ENCODE data around the gene FMN1. TPM values are rescaled to one million over a fixed set of nuclear protein-coding genes. Genes with fewer than 3 reads are reported as not detected.

FMN1 gene
- polyA plus RNA-seq, 3 donors, result 0.28 to 3.7 (median 0.34) TPM

- H3K27me3 ChIP-seq (ENCODE audit: control insufficient read depth in 2 of 2, insufficient read depth in 2 of 2, low read length in 2 of 2), result no peaks in the 10 kb centered on the region
- no peak for TF ChIP-seq CTCF (IDR thresholded peaks at IDR 0.05)
- H3K27ac ChIP-seq (ENCODE audit: low read depth in 1 of 2, low read length in 2 of 2), result no peak overlapping the region
- H3K4me2 ChIP-seq (replicated peaks; ENCODE audit: extremely low read depth, low read length, poor library complexity, severe bottlenecking), result no peak overlapping the region
- Mint-ChIP-seq H3K4me3 (no peak overlapping the region), H3K27me3 (ENCODE audit: low read depth in 3 of 3) (peaks cover 2 to 3% (median 3%) of the 10 kb centered on the region in 3 donors), H3K27ac (no peak overlapping the region), H3K9me3 (peaks cover 0 to 7% (median 3%) of the 10 kb centered on the region in 7 donors), H3K36me3 (peaks cover 0 to 7% of the 10 kb centered on the region in 2 donors), H3K4me1 (no peaks in the 10 kb centered on the region)
- WGBS (ENCODE audit: insufficient coverage), result 100% methylated on average over 2 of the region's 4 CpGs
- no peak overlapping the region for H3K4me3 ChIP-seq (replicated peaks in 1 of 3; ENCODE audit: low read depth in 2 of 3, low read length in 3 of 3)
- no peaks in the 10 kb centered on the region for H3K9me3 ChIP-seq (replicated peaks in 1 of 2; ENCODE audit: control insufficient read depth in 1 of 2, insufficient read depth in 1 of 2, low read length in 2 of 2)
- H3K9ac ChIP-seq (ENCODE audit: insufficient read depth, low read length, poor library complexity, severe bottlenecking), result no peak overlapping the region
- H4K20me1 ChIP-seq (ENCODE audit: insufficient read depth, low read length), result no peaks in the 10 kb centered on the region
- H3K36me3 ChIP-seq (replicated peaks in 1 of 2; ENCODE audit: control insufficient read depth in 1 of 2, insufficient read depth in 2 of 2, low read length in 2 of 2), result no peaks in the 10 kb centered on the region
- intact Hi-C loops (cut with micrococcal nuclease), result no loop called here
- no peak for DNase-seq
- H3K79me2 ChIP-seq (ENCODE audit: insufficient read depth, low read length), result no peaks in the 10 kb centered on the region
- H2AFZ ChIP-seq (ENCODE audit: insufficient read depth, low read depth, low read length, poor library complexity, severe bottlenecking), result no peak overlapping the region
- no peaks in the 10 kb centered on the region for H3K4me1 ChIP-seq (ENCODE audit: control insufficient read depth in 1 of 2, insufficient read depth in 2 of 2, low read length in 2 of 2)
These were observed 369.3 kb downstream of the FMN1 start for GRCh38 chr15:32825219-32825618.

- Histone ChIP-seq H3K79me2 (ENCODE audit: insufficient read depth, low read length) (no peaks in the 10 kb centered on the region), H3K27ac (ENCODE audit: low read depth in 1 of 2, low read length in 2 of 2) (no peak overlapping the region), H2AFZ (ENCODE audit: insufficient read depth, low read depth, low read length, poor library complexity, severe bottlenecking) (no peak overlapping the region), H3K4me2 (replicated peaks; ENCODE audit: extremely low read depth, low read length, poor library complexity, severe bottlenecking) (no peak overlapping the region), H3K4me1 (ENCODE audit: control insufficient read depth in 1 of 2, insufficient read depth in 2 of 2, low read length in 2 of 2) (no peaks in the 10 kb centered on the region), H3K36me3 (replicated peaks in 1 of 2; ENCODE audit: control insufficient read depth in 1 of 2, insufficient read depth in 2 of 2, low read length in 2 of 2) (no peaks in the 10 kb centered on the region), H3K27me3 (ENCODE audit: control insufficient read depth in 2 of 2, insufficient read depth in 2 of 2, low read length in 2 of 2) (no peaks in the 10 kb centered on the region), H3K4me3 (replicated peaks in 1 of 3; ENCODE audit: low read depth in 2 of 3, low read length in 3 of 3) (no peak overlapping the region), H3K9me3 (replicated peaks in 1 of 2; ENCODE audit: control insufficient read depth in 1 of 2, insufficient read depth in 1 of 2, low read length in 2 of 2) (no peaks in the 10 kb centered on the region), H4K20me1 (ENCODE audit: insufficient read depth, low read length) (no peaks in the 10 kb centered on the region), H3K9ac (ENCODE audit: insufficient read depth, low read length, poor library complexity, severe bottlenecking) (no peak overlapping the region)
- H3K4me3 Mint-ChIP-seq, result no peak overlapping the region
- intact Hi-C loops (cut with micrococcal nuclease), result no loop called here
- H3K27ac Mint-ChIP-seq, result no peak overlapping the region
- 58% methylated on average over 5 of the region's 5 CpGs for WGBS (ENCODE audit: insufficient coverage)
- no peak for TF ChIP-seq CTCF (IDR thresholded peaks at IDR 0.05)
- H3K36me3 Mint-ChIP-seq, result peaks cover 0 to 7% of the 10 kb centered on the region in 2 donors
- H3K9me3 Mint-ChIP-seq, result peaks cover 0 to 7% (median 3%) of the 10 kb centered on the region in 7 donors
- no peaks in the 10 kb centered on the region for H3K4me1 Mint-ChIP-seq
- DNase-seq, result no peak
- peaks cover 2 to 3% (median 3%) of the 10 kb centered on the region in 3 donors for H3K27me3 Mint-ChIP-seq (ENCODE audit: low read depth in 3 of 3)
These were observed 369.7 kb downstream of the FMN1 start for GRCh38 chr15:32824777-32825176.
